Thyroid gland (tissue), 4 donors: ENCODE data around the gene NPFFR1.
"Not testable (repeated sequence)": the region's sequence is repeated elsewhere in the genome, so short reads cannot be mapped to it uniquely, and the experiment has no call there.

Experiments used
- POLR2A ChIP-seq, 2 donors: fragments of 450-650 bp; IDR thresholded peaks; one replicate each; pipeline ENCODE4 v1.6.1; 2017; ENCODE audit warnings: antibody characterized with exemption in 2 of 2, mild to moderate bottlenecking in 2 of 2, moderate library complexity in 1 of 2
- TF ChIP-seq, protein P1 (sequence below), 6 experiments: fragments of 200-600 bp in 3 of 6; fragments of 450-650 bp in 3 of 6; sonication (generic) in 3 of 6; IDR thresholded peaks; one replicate each; pipeline ENCODE4 v1.5.1; 2016 to 2019; ENCODE audit warnings: antibody characterized with exemption in 6 of 6, mild to moderate bottlenecking in 2 of 6, inconsistent platforms in 1 of 6, moderate library complexity in 1 of 6

DNA sequence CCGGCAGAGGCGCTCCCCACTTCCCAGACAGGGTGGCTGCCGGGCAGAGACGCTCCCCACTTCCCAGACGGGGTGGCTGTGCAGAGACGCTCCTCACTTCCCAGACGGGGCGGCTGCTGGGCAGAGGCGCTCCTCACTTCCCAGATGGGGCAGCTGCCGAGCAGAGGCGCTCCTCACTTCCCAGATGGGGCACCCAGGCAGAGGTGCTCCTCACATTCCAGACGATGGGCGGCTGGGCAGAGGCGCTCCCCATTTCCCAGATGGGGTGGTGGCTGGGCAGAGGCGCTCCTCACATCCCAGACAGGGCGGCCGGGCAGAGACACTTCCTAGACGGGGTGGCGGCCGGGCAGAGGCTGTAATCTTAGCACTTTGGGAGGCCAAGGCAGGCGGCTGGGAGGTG lies 43.8 kb downstream of the NPFFR1 start:
- TF ChIP-seq, protein P1, sequence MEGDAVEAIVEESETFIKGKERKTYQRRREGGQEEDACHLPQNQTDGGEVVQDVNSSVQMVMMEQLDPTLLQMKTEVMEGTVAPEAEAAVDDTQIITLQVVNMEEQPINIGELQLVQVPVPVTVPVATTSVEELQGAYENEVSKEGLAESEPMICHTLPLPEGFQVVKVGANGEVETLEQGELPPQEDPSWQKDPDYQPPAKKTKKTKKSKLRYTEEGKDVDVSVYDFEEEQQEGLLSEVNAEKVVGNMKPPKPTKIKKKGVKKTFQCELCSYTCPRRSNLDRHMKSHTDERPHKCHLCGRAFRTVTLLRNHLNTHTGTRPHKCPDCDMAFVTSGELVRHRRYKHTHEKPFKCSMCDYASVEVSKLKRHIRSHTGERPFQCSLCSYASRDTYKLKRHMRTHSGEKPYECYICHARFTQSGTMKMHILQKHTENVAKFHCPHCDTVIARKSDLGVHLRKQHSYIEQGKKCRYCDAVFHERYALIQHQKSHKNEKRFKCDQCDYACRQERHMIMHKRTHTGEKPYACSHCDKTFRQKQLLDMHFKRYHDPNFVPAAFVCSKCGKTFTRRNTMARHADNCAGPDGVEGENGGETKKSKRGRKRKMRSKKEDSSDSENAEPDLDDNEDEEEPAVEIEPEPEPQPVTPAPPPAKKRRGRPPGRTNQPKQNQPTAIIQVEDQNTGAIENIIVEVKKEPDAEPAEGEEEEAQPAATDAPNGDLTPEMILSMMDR (IDR thresholded peaks at IDR 0.05), result not testable (repeated sequence)
- TF ChIP-seq POLR2A (IDR thresholded peaks at IDR 0.05), result not testable (repeated sequence)
